GM06990 (cell line): ENCODE data around the gene TMTC4.

Experiments
- DNase-seq: peaks from one replicate; pipeline ENCODE4 v3.0.0-alpha.2; 2011; ENCODE audit not compliant: insufficient read length; ENCODE audit errors: extremely low read depth
- H3K27me3 ChIP-seq: replicated peaks from 2 replicates; pipeline ENCODE4 v1.6.0; 2011; ENCODE audit warnings: low read length; ENCODE audit not compliant: control insufficient read depth, insufficient read depth
- H3K36me3 ChIP-seq: 2 replicates; pipeline ENCODE4 v1.5.1; 2011; ENCODE audit warnings: low read length; ENCODE audit not compliant: control insufficient read depth, insufficient read depth
- H3K4me3 ChIP-seq: replicated peaks from 2 replicates; pipeline ENCODE4 v1.5.1; 2011; ENCODE audit warnings: low read depth, mild to moderate bottlenecking, control low read depth, low read length
- TF ChIP-seq, protein P1 (sequence below): IDR thresholded peaks from 2 replicates; pipeline ENCODE4 v1.5.1; 2011; ENCODE audit warnings: low read length, control low read depth, mild to moderate bottlenecking, inconsistent platforms; ENCODE audit not compliant: insufficient read depth, poor library complexity, severe bottlenecking

Gene TMTC4

GRCh38 chr13:100664171-100664900, 10.3 kb downstream of the TMTC4 start:
- TF ChIP-seq, protein P1, sequence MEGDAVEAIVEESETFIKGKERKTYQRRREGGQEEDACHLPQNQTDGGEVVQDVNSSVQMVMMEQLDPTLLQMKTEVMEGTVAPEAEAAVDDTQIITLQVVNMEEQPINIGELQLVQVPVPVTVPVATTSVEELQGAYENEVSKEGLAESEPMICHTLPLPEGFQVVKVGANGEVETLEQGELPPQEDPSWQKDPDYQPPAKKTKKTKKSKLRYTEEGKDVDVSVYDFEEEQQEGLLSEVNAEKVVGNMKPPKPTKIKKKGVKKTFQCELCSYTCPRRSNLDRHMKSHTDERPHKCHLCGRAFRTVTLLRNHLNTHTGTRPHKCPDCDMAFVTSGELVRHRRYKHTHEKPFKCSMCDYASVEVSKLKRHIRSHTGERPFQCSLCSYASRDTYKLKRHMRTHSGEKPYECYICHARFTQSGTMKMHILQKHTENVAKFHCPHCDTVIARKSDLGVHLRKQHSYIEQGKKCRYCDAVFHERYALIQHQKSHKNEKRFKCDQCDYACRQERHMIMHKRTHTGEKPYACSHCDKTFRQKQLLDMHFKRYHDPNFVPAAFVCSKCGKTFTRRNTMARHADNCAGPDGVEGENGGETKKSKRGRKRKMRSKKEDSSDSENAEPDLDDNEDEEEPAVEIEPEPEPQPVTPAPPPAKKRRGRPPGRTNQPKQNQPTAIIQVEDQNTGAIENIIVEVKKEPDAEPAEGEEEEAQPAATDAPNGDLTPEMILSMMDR: no peak

GRCh38 chr13:100662468-100663211, 12.0 kb downstream of the TMTC4 start:
- TF ChIP-seq, protein P1: no peak
- no peak for DNase-seq
- no peak overlapping the region for H3K4me3 ChIP-seq
- no peaks in the 10 kb centered on the region for H3K27me3 ChIP-seq
- H3K36me3 ChIP-seq: peaks cover 14% of the 10 kb centered on the region

More at GRCh38 chr13:100664171-100664900, 10.3 kb downstream of the TMTC4 start:
- DNase-seq: no peak
- Histone ChIP-seq H3K27me3 (no peaks in the 10 kb centered on the region), H3K4me3 (no peak overlapping the region), H3K36me3 (peaks cover 17% of the 10 kb centered on the region)

- H3K4me3 ChIP-seq: no peak overlapping the region
- no peaks in the 10 kb centered on the region for H3K27me3 ChIP-seq
- no peak for DNase-seq
- peaks cover 12% of the 10 kb centered on the region for H3K36me3 ChIP-seq
- TF ChIP-seq, protein P1: no peak
Observed at GRCh38 chr13:100660761-100661160, 13.8 kb downstream of the TMTC4 start.

DNA sequence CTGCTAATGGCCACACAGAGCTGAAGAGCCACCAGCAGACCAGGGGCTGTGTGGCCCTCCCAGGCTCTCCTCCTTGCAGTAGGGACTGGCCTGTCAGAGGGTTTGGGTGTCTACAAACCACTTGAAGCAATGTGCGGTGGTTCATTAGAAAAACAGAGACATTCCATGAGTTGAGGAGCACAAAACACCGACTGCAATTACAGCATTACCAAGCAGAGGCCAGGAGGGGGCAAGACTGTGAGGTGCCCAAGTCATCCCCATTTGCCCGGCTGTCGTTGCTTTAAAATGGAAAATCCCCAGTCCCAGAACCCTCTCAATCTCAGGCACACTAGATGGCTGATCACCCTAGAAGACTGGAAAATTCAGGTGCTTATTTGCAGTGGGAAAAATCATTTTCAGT, 15.0 kb downstream of the TMTC4 start:
- no peak for DNase-seq
- Histone ChIP-seq H3K27me3 (no peaks in the 10 kb centered on the region), H3K36me3 (peaks cover 10% of the 10 kb centered on the region), H3K4me3 (no peak overlapping the region)
- TF ChIP-seq, protein P1: no peak

DNA sequence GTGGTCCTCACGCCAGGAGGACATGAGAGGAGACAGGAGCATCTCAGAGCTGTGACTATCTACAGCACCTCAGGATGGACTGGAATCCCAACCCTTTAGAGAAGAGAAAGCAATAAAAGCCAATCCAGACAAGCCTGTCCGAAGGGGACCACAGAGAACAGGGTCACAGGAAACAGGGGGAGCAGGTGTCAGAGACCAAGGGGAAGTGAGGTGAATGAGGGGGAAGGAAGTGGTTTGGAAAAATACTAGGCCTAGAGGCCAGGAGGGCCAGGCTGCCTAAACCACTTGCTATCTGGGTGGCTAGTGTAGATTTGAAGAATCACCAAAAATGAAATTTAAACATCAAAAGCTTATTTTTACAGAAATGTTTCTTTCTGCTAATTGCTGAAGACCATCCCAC, 16.2 kb downstream of the TMTC4 start:
- TF ChIP-seq, protein P1: no peak
- no peak overlapping the region for H3K4me3 ChIP-seq
- H3K36me3 ChIP-seq: peaks cover 6% of the 10 kb centered on the region
- no peaks in the 10 kb centered on the region for H3K27me3 ChIP-seq
- DNase-seq: no peak
